ENCODE measurements around the gene GJB2.
"Not testable (repeated sequence)": the region's sequence is repeated elsewhere in the genome, so short reads cannot be mapped to it uniquely, and the experiment has no call there.

The GJB2 gene

DNA sequence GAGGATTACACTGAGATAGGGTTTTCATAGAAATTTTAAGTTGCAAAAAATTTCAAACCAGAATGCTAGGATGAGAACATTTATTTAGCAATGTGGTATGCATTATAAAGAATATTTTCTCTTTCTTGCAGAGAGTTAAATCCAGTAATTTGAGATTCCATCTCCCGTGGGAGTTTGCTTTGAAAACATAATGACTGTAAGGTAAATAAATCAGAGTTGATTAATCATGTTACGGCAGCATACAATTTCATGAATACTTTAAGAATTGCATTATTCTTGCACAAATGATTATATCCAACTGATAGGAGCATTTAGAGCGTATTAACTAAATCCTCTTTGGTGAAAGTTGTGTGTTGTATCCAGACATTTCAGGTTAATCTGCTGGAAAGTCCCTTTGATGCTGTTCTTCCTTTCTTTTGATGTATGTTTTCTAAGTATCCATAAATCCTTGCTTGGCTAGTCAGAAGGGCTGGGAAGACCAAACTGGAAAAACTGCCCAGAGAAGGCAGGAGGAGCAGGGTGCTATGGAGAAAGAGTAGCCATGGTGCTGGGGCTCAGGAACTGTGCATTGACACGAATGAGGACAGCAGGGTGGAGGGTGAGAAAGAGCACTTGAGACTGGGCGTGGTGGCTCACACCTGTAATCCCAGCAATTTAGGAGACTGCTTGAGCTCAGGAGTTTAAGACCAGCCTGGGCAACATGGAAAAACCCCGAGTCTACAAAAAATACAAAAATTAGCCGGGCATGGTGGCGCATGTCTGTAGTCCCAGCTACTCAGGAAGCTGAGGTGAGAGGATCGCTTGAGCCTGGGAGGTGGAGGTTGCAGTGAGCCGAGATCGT is 27.1 kb downstream of the GJB2 start:
- no peak for DNase-seq (ENCODE audit: low read depth in 2 of 2)

DNA sequence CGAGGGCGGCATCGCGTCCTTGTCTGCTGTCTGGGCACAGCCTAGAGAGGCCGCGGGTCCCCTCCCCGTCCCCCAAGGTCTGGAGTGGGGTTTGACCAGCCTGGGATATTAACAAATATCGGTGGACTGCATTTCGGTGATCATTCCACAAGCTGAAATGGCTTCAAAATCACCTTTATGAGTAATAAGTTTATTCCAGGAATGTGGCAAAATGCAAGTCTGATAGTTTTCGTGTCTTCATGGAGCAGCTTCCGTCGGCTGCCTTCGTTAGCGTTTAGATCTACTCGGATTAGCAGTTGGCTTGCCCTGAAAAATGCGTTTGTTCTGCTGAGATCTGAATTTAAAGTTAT is 30.8 kb downstream of the GJB2 start:
- no peak for DNase-seq (ENCODE audit: low read depth in 2 of 2)

- no peak for DNase-seq (ENCODE audit: low read depth in 2 of 2)
These were observed 31.3 kb downstream of the GJB2 start for GRCh38 chr13:20161275-20161950.

DNA sequence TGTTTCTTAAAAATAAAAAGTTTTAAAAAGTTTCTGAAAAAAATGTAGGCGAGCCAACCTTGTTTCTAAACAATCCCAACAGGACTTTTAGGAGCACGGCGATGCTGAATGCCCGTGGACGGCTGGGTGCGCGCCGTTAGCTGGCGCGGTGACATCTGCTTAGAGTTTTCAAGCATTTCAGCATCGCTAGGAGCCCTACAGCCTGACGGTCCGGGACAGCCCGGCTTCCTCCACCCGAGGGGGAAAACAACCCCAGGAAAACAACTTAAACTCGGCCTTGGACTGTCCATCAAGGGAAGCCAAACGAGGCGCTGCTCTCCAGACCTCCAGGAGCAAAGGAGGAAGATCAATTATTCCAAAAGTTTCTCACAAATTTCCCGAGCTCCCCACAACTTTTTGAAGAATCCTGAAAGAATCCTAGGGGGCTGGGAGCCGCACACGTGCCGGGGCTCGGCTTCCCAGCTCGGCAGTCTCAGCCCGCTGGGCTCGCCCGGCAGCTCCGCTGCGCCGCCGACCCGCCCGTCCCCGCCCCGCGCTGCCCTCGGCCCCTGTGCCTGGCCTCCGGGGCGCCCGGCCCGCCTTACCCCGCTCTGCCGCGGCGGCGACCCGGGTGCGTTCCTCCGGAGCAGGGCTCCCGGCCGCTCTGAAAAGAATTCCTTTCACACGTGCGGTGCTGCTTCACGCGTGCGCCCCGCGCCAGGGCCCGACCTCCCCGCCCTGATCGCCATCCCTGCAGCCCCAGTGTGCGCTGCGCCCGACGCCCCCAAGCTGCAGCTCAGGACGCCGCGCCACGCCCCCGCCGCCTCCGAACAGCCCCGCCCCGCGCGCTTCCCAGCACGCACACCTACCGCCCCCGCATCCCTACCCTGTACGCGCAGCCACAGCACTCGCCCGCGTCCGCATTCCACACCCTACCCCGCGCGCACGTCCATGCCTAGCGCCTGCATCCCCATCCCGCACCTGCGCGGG is 32.1 kb downstream of the GJB2 start, which contains the start of gene GJA3:
Gene GJA3, minus strand, starts transcription at position 747 of the 969 bp plus-strand sequence. CDS start 17,764 bp downstream, outside the sequence.
- DNase-seq (ENCODE audit: low read depth in 2 of 2) = peak in 1 of 2 donors; percentile 35

- DNase-seq (ENCODE audit: low read depth in 2 of 2) = no peak
These were observed 33.0 kb downstream of the GJB2 start for GRCh38 chr13:20159646-20160305.

GRCh38 chr13:20157151-20157796 is 35.5 kb downstream of the GJB2 start:
- no peak for DNase-seq (ENCODE audit: low read depth in 2 of 2)

DNA sequence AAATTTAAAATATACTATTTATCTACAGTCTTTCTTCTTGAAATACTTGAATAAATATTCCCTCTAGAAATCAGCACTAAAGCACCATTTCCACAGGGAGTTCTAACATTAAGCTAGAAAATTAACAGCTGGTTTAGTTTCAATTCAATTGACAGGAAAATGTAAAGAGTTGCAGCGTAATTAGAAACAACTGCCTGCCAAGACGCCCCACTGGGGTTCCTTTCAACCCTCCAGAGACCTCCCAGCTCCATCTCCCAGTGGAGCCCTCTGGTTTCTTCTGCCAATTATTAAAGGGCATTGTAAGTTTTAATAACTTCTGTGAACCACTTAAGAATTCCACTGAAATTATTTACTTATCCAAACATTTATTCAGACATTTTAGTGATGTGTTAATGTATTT is 36.0 kb downstream of the GJB2 start:
- DNase-seq (ENCODE audit: low read depth in 2 of 2) = no peak

GRCh38 chr13:20153290-20153689 is 39.4 kb downstream of the GJB2 start:
- not testable (repeated sequence) for DNase-seq (ENCODE audit: low read depth in 2 of 2)

GRCh38 chr13:20151612-20152011 is 41.1 kb downstream of the GJB2 start:
- no peak for DNase-seq (ENCODE audit: low read depth in 2 of 2)

- DNase-seq (ENCODE audit: low read depth in 2 of 2) = no peak
These were observed 41.7 kb downstream of the GJB2 start for GRCh38 chr13:20151016-20151415.

- no peak for DNase-seq (ENCODE audit: low read depth in 2 of 2)
These were observed 42.2 kb downstream of the GJB2 start for GRCh38 chr13:20150561-20150960.

GRCh38 chr13:20149762-20150161 is 43.0 kb downstream of the GJB2 start:
- DNase-seq (ENCODE audit: low read depth in 2 of 2) = no peak

DNA sequence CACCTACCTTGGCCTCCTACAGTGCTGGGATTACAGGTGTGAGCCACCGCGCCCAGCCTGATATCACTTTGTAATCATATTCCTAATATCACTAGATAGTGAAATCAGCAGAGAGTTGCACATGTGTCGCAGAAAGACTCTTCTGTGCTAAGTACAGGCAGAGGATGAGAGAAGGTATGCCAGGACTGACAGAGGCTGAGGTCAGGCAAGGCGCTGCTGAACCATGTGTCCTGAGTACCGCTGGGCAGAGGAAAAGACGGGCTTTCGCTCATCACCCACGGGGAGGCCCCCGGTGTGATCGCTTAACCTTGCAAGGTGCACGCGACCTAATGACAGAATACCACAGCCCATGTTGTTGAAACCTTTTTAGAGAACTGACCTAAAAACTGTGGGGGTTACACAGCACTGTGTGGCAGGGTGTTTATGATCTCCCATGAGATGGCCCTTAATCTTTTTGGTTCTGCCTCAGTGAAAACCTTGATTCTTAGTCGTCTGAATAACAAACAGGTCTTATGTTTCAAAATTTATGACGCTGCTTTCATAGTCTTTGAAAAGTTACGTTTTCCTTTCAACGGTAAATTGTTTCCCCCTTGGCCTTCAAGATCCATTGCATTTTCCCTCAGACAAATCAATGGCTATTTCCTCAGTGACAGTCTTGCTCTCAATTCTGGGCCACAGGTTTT is 44.1 kb downstream of the GJB2 start:
- DNase-seq (ENCODE audit: low read depth in 2 of 2) = no peak

- DNase-seq (ENCODE audit: low read depth in 2 of 2) = no peak
These were observed 46.4 kb downstream of the GJB2 start for GRCh38 chr13:20146381-20146780.

DNA sequence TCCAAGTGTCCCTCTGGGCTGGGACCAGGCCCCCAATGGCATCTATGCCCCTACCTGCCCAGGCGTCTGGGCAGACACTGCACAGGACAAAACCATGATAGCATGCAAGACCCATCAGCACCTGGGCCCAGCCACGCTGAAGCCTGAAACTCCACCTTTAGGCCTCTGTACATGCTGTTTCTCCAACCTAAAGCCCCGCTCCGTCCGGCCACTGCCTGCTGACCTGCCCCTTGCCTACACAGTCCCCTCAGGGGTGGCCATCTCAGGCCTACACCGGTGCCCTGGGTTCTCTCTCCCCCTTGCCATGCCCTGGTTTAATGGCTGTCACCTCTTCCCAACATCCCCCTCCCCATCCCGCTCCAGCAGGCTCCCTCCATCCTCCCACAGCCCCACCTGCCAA is 47.2 kb downstream of the GJB2 start:
- DNase-seq (ENCODE audit: low read depth in 2 of 2) = no peak

GRCh38 chr13:20144141-20144850 is 48.4 kb downstream of the GJB2 start:
- DNase-seq (ENCODE audit: low read depth in 2 of 2) = no peak

DNA sequence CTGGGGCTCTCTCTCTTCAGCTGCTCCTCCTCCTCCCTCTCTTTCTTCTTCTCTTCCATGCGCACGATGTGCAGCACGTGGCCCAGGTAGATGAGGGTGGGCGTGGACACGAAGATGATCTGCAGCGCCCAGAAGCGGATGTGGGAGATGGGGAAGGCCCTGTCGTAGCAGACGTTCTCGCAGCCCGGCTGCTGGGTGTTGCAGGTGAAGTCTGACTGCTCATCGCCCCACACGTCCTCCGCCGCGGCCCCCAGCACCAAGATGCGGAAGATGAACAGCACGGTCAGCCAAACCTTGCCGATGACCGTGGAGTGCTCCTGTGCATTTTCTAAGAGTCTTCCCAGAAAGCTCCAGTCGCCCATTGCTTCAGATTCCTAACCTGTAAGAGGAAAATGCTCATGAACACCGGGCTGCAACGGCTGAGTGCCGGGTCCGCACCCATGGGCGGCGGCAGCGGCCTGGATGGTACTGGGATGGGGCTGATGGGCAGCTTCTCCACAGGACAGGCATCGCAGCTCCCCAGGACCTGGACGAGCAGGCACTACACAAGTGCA is 49.7 kb downstream of the GJB2 start:
- DNase-seq (ENCODE audit: low read depth in 2 of 2) = no peak

GRCh38 chr13:20142023-20142926 is 50.5 kb downstream of the GJB2 start:
- DNase-seq (ENCODE audit: low read depth in 2 of 2) = no peak
